Middle frontal gyrus (tissue), 1 donor: ENCODE measurements around the gene RAB36.
"Not testable (repeated sequence)": the region's sequence is repeated elsewhere in the genome, so short reads cannot be mapped to it uniquely, and the experiment has no call there.

Source experiments
- DNase-seq: peaks from one replicate; pipeline ENCODE4 v3.0.0-alpha.2; 2015; ENCODE audit warnings: low spot score; ENCODE audit errors: extremely low spot score

The RAB36 gene

GRCh38 chr22:23120415-23120899 is 24.8 kb upstream of the RAB36 start:
- DNase-seq: no peak

- DNase-seq: no peak
These were observed 24.3 kb upstream of the RAB36 start for GRCh38 chr22:23121000-23121421.

GRCh38 chr22:23121424-23121823 is 23.9 kb upstream of the RAB36 start:
- no peak for DNase-seq

- no peak for DNase-seq
These were observed 22.9 kb upstream of the RAB36 start for GRCh38 chr22:23122216-23122957.

GRCh38 chr22:23122992-23123803 is 22.1 kb upstream of the RAB36 start:
- peak; percentile 24 for DNase-seq

GRCh38 chr22:23123804-23124254 is 21.4 kb upstream of the RAB36 start:
- no peak for DNase-seq

- no peak for DNase-seq
These were observed 20.4 kb upstream of the RAB36 start for GRCh38 chr22:23124611-23125511.

GRCh38 chr22:23125512-23126103 is 19.7 kb upstream of the RAB36 start:
- DNase-seq: no peak

- DNase-seq: no peak
These were observed 18.9 kb upstream of the RAB36 start for GRCh38 chr22:23126165-23127054.

GRCh38 chr22:23127055-23127756 is 18.1 kb upstream of the RAB36 start:
- no peak for DNase-seq

GRCh38 chr22:23127788-23128187 is 17.5 kb upstream of the RAB36 start:
- DNase-seq: no peak

GRCh38 chr22:23128269-23129108 is 16.8 kb upstream of the RAB36 start:
- DNase-seq: peak; percentile 83

- DNase-seq: no peak
These were observed 16.1 kb upstream of the RAB36 start for GRCh38 chr22:23129149-23129548.

- DNase-seq: no peak
These were observed 14.6 kb upstream of the RAB36 start for GRCh38 chr22:23130697-23131096.

GRCh38 chr22:23131931-23132330 is 13.3 kb upstream of the RAB36 start:
- DNase-seq: no peak

- DNase-seq: no peak
These were observed 12.7 kb upstream of the RAB36 start for GRCh38 chr22:23132376-23133091.

GRCh38 chr22:23133922-23134321 is 11.4 kb upstream of the RAB36 start:
- no peak for DNase-seq

- DNase-seq: not testable (repeated sequence)
These were observed 8.3 kb upstream of the RAB36 start for GRCh38 chr22:23136991-23137390.
